ENCODE results near the gene ATG101. TPM values are rescaled to one million over a fixed set of nuclear protein-coding genes. Genes with fewer than 3 reads are reported as not detected.
A peak's percentile ranks its signal among the peaks of the same experiment; 100 is the strongest.

ATG101 gene, protein sequence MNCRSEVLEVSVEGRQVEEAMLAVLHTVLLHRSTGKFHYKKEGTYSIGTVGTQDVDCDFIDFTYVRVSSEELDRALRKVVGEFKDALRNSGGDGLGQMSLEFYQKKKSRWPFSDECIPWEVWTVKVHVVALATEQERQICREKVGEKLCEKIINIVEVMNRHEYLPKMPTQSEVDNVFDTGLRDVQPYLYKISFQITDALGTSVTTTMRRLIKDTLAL
- total RNA-seq = 10 to 100 TPM; 23.3 to 49.4 (median 37.3) TPM

DNA sequence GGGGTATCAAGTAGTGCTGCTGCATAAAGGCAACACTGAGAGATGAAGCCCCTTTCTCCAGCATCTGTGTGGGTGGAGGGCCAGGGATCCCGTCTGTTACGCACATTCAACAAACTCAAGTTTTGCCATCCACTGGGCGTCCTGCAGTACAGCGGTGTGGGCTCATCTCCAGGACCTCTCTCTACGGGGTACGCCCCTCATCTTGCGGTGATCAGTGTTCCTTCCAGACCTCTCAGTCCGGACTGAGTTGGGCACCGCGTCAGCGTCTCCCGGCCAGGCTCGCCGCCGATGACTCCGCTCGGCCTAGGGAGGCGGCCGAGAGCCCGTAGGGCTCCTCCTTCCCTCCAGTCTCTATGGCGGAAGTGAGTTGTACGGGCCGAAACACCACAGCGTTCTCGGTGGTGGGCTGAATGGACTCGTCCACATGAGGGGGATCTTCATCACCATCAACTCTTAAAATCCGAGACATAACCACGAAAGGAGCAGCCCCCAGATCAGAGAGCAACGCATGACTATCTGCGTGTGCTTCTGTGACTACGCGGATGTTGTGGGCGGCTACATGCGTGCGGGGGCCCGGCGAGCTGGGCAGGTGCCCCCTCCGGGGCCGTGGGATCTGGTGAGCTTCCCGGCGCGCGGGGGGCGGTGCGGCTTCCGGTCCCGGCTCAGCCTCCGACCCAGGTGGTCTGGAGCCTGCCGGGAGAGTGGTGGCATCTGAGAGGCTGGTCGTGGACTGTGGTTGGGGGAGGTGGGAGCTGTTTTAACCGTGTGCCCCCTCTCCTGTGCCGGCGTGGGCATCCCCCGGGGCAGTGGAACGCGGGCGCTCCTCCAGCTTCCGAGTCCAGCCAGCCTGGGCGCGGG lies at the start of gene ATG101:
Gene ATG101 (plus strand): TSS at position 652 of the 858 bp plus-strand sequence. CDS start 3,673 bp downstream, outside the sequence.
- Histone ChIP-seq H3K9me3 (no peaks in the 10 kb centered on the region), H3K27ac (peak within 1 kb of the TSS; percentile 89 to 96 (median 93)), H3K4me3 (peak within 1 kb of the TSS; percentile 84 to 97 (median 96)), H3K4me1 (peaks cover 26 to 30% of the 10 kb centered on the region in 2 donors), H3K36me3 (peaks cover 0 to 16% of the 10 kb centered on the region in 2 donors), H3K27me3 (no peaks in the 10 kb centered on the region)
- peak; percentile 83 to 91 for TF ChIP-seq POLR2A (IDR thresholded peaks at IDR 0.05)
- TF ChIP-seq, protein P1, sequence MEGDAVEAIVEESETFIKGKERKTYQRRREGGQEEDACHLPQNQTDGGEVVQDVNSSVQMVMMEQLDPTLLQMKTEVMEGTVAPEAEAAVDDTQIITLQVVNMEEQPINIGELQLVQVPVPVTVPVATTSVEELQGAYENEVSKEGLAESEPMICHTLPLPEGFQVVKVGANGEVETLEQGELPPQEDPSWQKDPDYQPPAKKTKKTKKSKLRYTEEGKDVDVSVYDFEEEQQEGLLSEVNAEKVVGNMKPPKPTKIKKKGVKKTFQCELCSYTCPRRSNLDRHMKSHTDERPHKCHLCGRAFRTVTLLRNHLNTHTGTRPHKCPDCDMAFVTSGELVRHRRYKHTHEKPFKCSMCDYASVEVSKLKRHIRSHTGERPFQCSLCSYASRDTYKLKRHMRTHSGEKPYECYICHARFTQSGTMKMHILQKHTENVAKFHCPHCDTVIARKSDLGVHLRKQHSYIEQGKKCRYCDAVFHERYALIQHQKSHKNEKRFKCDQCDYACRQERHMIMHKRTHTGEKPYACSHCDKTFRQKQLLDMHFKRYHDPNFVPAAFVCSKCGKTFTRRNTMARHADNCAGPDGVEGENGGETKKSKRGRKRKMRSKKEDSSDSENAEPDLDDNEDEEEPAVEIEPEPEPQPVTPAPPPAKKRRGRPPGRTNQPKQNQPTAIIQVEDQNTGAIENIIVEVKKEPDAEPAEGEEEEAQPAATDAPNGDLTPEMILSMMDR (IDR thresholded peaks at IDR 0.05 in 4 of 5, conservative IDR thresholded peaks at IDR 0.05 in 1 of 5) = peak; percentile 45 to 70 (median 56)
- in situ Hi-C loops (cut with MboI; ENCODE audit: low sequenced_read_pairs in 4 of 4) = no loop called here
- ATAC-seq (peak; percentile 98 to 99), DNase-seq (peak; percentile 90 to 91)
- intact Hi-C loops (cut with DNase I; ENCODE audit: low total_unique reads) = loop anchor here (1.0 to 2.0 kb wide), 2 partner anchors 37 to 44 kb away; no protein-coding TSS in a partner anchor

DNA sequence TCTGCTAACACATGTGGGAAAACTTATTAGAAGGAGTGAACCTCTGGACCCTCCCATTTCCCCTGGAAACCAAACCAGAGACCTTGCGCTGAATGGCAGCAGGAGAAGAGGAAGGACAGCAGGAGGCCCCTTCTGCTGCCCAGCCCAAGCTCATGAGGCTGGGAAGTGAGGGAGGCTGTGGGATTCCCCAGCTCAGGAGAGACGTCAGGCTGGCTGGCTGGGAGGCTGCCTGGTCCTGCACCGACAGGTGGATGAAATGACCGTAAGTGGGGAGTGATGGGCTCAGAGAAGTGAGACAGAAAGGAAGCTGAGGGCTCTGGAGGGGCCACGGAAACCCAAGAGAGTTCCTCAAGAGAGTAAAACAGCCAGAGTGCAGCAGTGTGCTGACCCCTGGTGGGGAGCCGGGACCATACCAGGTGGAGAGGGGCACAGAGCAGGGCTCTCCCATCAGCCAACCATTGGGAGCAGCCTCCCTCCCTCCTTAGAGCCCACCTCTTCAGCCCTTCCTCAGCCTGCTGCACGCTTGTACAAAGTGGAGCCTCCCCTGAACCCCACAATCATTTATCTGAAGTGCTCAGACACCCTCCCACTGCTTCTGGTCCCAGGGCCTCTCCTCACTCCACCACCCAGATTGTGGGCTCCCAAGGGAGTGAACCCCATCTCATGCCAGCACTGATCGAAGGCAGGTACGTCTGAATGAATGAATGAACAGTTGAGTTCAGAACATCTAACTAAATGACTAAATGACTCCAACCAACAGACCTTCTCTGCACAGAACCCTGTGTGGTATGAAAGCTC lies 49.0 kb upstream of the ATG101 start:
- no peak for ATAC-seq
- Histone ChIP-seq H3K9me3 (no peaks in the 10 kb centered on the region), H3K27ac (no peak overlapping the region), H3K4me3 (no peak overlapping the region), H3K4me1 (peaks cover 17 to 28% of the 10 kb centered on the region in 2 donors), H3K36me3 (no peaks in the 10 kb centered on the region), H3K27me3 (no peaks in the 10 kb centered on the region)
- in situ Hi-C loops (cut with MboI; ENCODE audit: low sequenced_read_pairs in 4 of 4) (loop anchor here in 1 of 4 donors (10.0 kb wide), 1 partner anchor 64 kb away; no protein-coding TSS in a partner anchor), intact Hi-C loops (cut with DNase I; ENCODE audit: low total_unique reads) (no loop called here)
- no peak for DNase-seq
- TF ChIP-seq, protein P1 (IDR thresholded peaks at IDR 0.05 in 4 of 5, conservative IDR thresholded peaks at IDR 0.05 in 1 of 5) = peak; percentile 15 to 57 (median 49)
- TF ChIP-seq POLR2A (IDR thresholded peaks at IDR 0.05) = no peak

DNA sequence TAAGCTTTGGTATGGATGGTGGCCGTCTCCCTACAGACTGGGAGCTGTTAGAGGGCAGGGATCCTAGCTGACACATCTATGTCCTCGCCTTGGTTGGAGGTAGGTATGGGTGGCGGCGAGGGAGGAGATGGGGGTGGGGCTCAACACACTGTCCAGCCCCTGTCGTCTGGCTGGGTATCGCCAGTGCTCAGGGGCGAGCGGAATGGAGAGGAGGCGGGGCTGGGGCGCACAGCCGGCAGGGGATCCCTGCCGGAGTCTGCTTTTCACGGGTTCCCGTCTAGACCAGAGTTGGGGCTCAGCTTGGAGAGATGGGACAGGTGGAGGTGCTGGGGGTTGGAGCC lies 47.0 kb upstream of the ATG101 start:
- Histone ChIP-seq H3K27ac (peak overlapping the region in 2 of 4 donors; percentile 44), H3K9me3 (no peaks in the 10 kb centered on the region), H3K4me1 (peaks cover 36 to 46% of the 10 kb centered on the region in 2 donors), H3K27me3 (no peaks in the 10 kb centered on the region), H3K36me3 (no peaks in the 10 kb centered on the region), H3K4me3 (peak overlapping the region; percentile 64 to 78 (median 74))
- no peak for TF ChIP-seq POLR2A (IDR thresholded peaks at IDR 0.05)
- TF ChIP-seq, protein P1 (IDR thresholded peaks at IDR 0.05 in 4 of 5, conservative IDR thresholded peaks at IDR 0.05 in 1 of 5) = no peak
- intact Hi-C loops (cut with DNase I; ENCODE audit: low total_unique reads) (loop anchor here (1.0 to 2.0 kb wide), 2 partner anchors 20 to 70 kb away; no protein-coding TSS in a partner anchor), in situ Hi-C loops (cut with MboI; ENCODE audit: low sequenced_read_pairs in 4 of 4) (loop anchor here in 1 of 4 donors (10.0 kb wide), 1 partner anchor 62 kb away; no protein-coding TSS in a partner anchor)
- ATAC-seq = no peak
- DNase-seq = no peak
